K562 (cell line): ENCODE data around the gene YJEFN3. TPM values are rescaled to one million over a fixed set of nuclear protein-coding genes. Genes with fewer than 3 reads are reported as not detected.
A peak's percentile ranks its signal among the peaks of the same experiment; 100 is the strongest.

Source experiments
- CHAMP1 ChIP-seq: fragments of 450-650 bp; IDR thresholded peaks from 2 replicates; pipeline ENCODE4 v1.6.1; 2016; ENCODE audit warnings: mild to moderate bottlenecking
- CHCHD3 ChIP-seq: fragments of 250-450 bp; sonication (Bioruptor Pico); IDR thresholded peaks from 2 replicates; pipeline ENCODE4 v2.1.2; 2022; ENCODE audit warnings: mild to moderate bottlenecking
- DDX20 ChIP-seq: fragments of 450-650 bp; IDR thresholded peaks from 2 replicates; pipeline ENCODE4 v1.6.1; 2016; ENCODE audit warnings: missing genetic modification characterization, low read depth, mild to moderate bottlenecking, missing compliant biosample characterization, moderate library complexity
- DPF2 ChIP-seq: fragments of 450-650 bp; IDR thresholded peaks from 2 replicates; pipeline ENCODE4 v1.6.1; 2016
- ELF2 ChIP-seq: fragments of 250-450 bp; sonication (Bioruptor Pico); IDR thresholded peaks from 2 replicates; pipeline ENCODE4 v1.5.0; 2021; ENCODE audit warnings: mild to moderate bottlenecking
- ETV5 ChIP-seq: sonication (generic); formaldehyde crosslinking; IDR thresholded peaks from 2 replicates; pipeline ENCODE4 v1.4.0; 2020; ENCODE audit warnings: low read depth, mild to moderate bottlenecking, missing genetic modification reagents
- GATA2 ChIP-seq: sonication (generic); formaldehyde crosslinking; IDR thresholded peaks from 2 replicates; pipeline ENCODE4 v1.4.0; 2020; ENCODE audit warnings: mild to moderate bottlenecking, missing genetic modification reagents
- HEY1 ChIP-seq: fragments of 250-450 bp; sonication (Bioruptor Pico); IDR thresholded peaks from 2 replicates; pipeline ENCODE4 v1.5.0; 2020; ENCODE audit warnings: mild to moderate bottlenecking, moderate library complexity, borderline replicate concordance
- KAT7 ChIP-seq: sonication (generic); formaldehyde crosslinking; IDR thresholded peaks from 2 replicates; pipeline ENCODE4 v1.8.0; 2022; ENCODE audit warnings: missing genetic modification reagents, mild to moderate bottlenecking, borderline replicate concordance
- MXD1 ChIP-seq: fragments of 250-450 bp; sonication (Bioruptor Pico); IDR thresholded peaks from 2 replicates; pipeline ENCODE4 v1.8.0; 2021; ENCODE audit warnings: borderline replicate concordance, mild to moderate bottlenecking, moderate library complexity; ENCODE audit not compliant: poor library complexity, severe bottlenecking
- POU5F1 ChIP-seq: fragments of 150-350 bp; IDR thresholded peaks from 2 replicates; pipeline ENCODE4 v1.6.1; 2014; ENCODE audit warnings: borderline replicate concordance, low read length, low read depth, mild to moderate bottlenecking; ENCODE audit not compliant: partially characterized antibody
- RNF2 ChIP-seq: sonication (generic); IDR thresholded peaks from 2 replicates; pipeline ENCODE4 v1.6.1; 2016
- SMAD4 ChIP-seq: fragments of 250-450 bp; sonication (Bioruptor Pico); conservative IDR thresholded peaks from 2 replicates; pipeline ENCODE4 v1.8.0; 2021; ENCODE audit warnings: inconsistent platforms, mild to moderate bottlenecking, moderate library complexity
- SNAPC5 ChIP-seq: fragments of 250-450 bp; sonication (Bioruptor Pico); IDR thresholded peaks from 2 replicates; pipeline ENCODE4 v1.8.0; 2021; ENCODE audit warnings: moderate library complexity, mild to moderate bottlenecking, inconsistent platforms
- SPI1 ChIP-seq: IDR thresholded peaks from 2 replicates; pipeline ENCODE4 v1.6.1; 2011; ENCODE audit warnings: low read depth, low read length, control low read depth, borderline replicate concordance
- TAF15 ChIP-seq: fragments of 200-400 bp; formaldehyde crosslinking; IDR thresholded peaks from 2 replicates; pipeline ENCODE4 v1.6.1; 2017; ENCODE audit warnings: mild to moderate bottlenecking, low read depth, low read length, moderate library complexity
- TAL1 ChIP-seq: fragments of 450-650 bp; IDR thresholded peaks from 2 replicates; pipeline ENCODE4 v1.6.1; 2016; ENCODE audit warnings: mild to moderate bottlenecking
- U2AF2 ChIP-seq: fragments of 200-400 bp; formaldehyde crosslinking; optimal IDR thresholded peaks from 2 replicates; pipeline ENCODE3; 2017; ENCODE audit warnings: low read depth, mild to moderate bottlenecking, low read length
- WHSC1 ChIP-seq: IDR thresholded peaks from one replicate; pipeline ENCODE4 v1.6.1; 2012; ENCODE audit warnings: low read length, control low read depth, inconsistent platforms
- ZBTB8A ChIP-seq: fragments of 450-650 bp; IDR thresholded peaks from 2 replicates; pipeline ENCODE4 v1.6.1; 2018; ENCODE audit warnings: mild to moderate bottlenecking, moderate library complexity; ENCODE audit not compliant: partially characterized antibody
- ZNF311 ChIP-seq: fragments of 250-450 bp; sonication (Bioruptor Pico); IDR thresholded peaks from 2 replicates; pipeline ENCODE4 v1.4.0; 2020; ENCODE audit warnings: mild to moderate bottlenecking, moderate library complexity
- ZNF57 ChIP-seq: fragments of 450-650 bp; formaldehyde crosslinking; IDR thresholded peaks from 2 replicates; pipeline ENCODE4 v1.4.0; 2020; ENCODE audit warnings: mild to moderate bottlenecking, moderate library complexity
- polyA plus RNA-seq, 8 experiments: library from polyadenylated mRNA; depleted of rRNA in 4 of 8; stranded (reverse) in 5 of 8; unstranded in 3 of 8; fragments of >200 nt; fragmentation: Nextera tagmentation in 2 of 8; fragmentation: Illumina TruSeq in 1 of 8; extraction: Ambion mirVana in 2 of 8; extraction: Trizol in 1 of 8; gene quantifications; 2 replicates each; pipeline versions ENCODE4 v1.2.1 to v1.2.3, GENCODE V29; 2011 to 2014; ENCODE audit warnings: inconsistent platforms in 1 of 8, missing spikeins in 1 of 8
- total RNA-seq, 7 experiments: library from RNA; depleted of rRNA in 6 of 7; stranded (reverse); fragments of >200 nt in 6 of 7; fragmentation: Illumina TruSeq in 2 of 7; extraction: Trizol in 2 of 7; gene quantifications; 2 replicates each; pipeline versions ENCODE4 v1.2.1 to v1.2.3, GENCODE V29; 2011 to 2021; ENCODE audit warnings: low replicate concordance in 1 of 7
- TF ChIP-seq, protein P1 (sequence below): fragments of 250-450 bp; sonication (Bioruptor Pico); IDR thresholded peaks from 2 replicates; pipeline ENCODE4 v1.8.0; 2022; ENCODE audit warnings: inconsistent platforms, mild to moderate bottlenecking, moderate library complexity, borderline replicate concordance

Gene YJEFN3
- total and polyA plus RNA-seq, 9 of the 15 experiments (the other 6 are each of a cell fraction or from before 2014, with no cell fraction given): 0.04 to 5.8 (median 1.3) TPM; not detected in 1

DNA sequence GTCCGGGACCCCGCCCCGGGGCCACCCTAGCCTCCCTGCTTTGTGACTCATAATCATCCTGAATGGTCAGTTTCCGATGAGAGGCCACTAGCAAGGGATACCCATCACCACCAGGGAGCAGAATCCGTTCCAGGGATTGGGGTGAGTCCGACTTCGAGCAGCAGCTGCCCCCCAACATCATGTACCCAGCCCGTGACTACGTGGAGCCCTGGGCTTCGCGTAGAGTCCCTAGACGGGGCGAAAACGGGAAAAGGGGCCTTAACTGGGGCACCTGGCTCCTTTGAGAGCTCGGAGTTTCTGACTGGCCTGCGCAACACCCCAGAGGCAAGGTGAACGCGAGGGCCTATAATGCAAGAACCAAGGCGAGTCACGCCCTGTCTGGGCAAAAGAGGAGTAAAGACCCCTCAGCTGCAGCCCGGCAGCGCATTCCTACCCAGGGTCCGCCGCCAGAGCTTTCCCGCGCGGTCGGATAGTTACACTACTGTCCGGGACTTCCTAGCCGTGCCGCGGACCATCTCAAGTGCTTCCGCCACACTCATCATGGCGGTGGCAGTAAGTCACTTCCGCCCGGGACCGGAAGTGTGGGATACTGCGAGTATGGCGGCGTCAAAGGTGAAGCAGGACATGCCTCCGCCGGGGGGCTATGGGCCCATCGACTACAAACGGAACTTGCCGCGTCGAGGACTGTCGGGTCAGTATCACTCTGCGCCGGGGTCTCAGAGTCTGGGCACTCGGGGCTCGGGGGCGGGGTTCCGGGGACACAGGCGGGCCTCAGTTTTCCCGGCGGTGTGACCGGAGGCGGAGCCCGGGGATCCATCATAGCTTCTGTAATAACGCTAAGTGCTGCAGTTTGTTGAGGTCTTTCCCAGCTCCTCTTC lies 12.8 kb upstream of the YJEFN3 start, which contains the start of gene NDUFA13 (continued):
- TF ChIP-seq CHAMP1: no peak
- no peak for TF ChIP-seq SNAPC5 (CRISPR knock-in tag)
- no peak for TF ChIP-seq DDX20 (tag)
- TF ChIP-seq WHSC1: no peak
- 0 out of 2 replicates have a peak, but pooled peaks have one; percentile 32 for TF ChIP-seq SMAD4
- TF ChIP-seq ZBTB8A: no peak
- TF ChIP-seq GATA2 (CRISPR knock-in tag): no peak
- TF ChIP-seq MXD1 (CRISPR knock-in tag): no peak
- no peak for TF ChIP-seq KAT7 (CRISPR knock-in tag)
- TF ChIP-seq SPI1: peak; percentile 86
- TF ChIP-seq ELF2 (CRISPR knock-in tag): peak; percentile 99
- no peak for TF ChIP-seq RNF2
- TF ChIP-seq U2AF2: no peak
- no peak for TF ChIP-seq DPF2
- TF ChIP-seq POU5F1: peak; percentile 49
- no peak for TF ChIP-seq HEY1 (CRISPR knock-in tag)
- TF ChIP-seq TAF15: no peak
- TF ChIP-seq ZNF57 (CRISPR knock-in tag): no peak
- TF ChIP-seq ETV5 (CRISPR knock-in tag): peak; percentile 93
- TF ChIP-seq ZNF311 (CRISPR knock-in tag): no peak
- no peak for TF ChIP-seq CHCHD3 (CRISPR knock-in tag)
- no peak for TF ChIP-seq TAL1
- TF ChIP-seq, protein P1, sequence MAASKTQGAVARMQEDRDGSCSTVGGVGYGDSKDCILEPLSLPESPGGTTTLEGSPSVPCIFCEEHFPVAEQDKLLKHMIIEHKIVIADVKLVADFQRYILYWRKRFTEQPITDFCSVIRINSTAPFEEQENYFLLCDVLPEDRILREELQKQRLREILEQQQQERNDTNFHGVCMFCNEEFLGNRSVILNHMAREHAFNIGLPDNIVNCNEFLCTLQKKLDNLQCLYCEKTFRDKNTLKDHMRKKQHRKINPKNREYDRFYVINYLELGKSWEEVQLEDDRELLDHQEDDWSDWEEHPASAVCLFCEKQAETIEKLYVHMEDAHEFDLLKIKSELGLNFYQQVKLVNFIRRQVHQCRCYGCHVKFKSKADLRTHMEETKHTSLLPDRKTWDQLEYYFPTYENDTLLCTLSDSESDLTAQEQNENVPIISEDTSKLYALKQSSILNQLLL: no peak
